ENCODE results near the gene FAM107B. TPM values are rescaled to one million over a fixed set of nuclear protein-coding genes. Genes with fewer than 3 reads are reported as not detected.

Gene FAM107B
- total and polyA plus RNA-seq, 2 donors (not counting 3 experiments of a cell fraction or from before 2014, with no cell fraction given): 39.2 to 176 TPM

DNA sequence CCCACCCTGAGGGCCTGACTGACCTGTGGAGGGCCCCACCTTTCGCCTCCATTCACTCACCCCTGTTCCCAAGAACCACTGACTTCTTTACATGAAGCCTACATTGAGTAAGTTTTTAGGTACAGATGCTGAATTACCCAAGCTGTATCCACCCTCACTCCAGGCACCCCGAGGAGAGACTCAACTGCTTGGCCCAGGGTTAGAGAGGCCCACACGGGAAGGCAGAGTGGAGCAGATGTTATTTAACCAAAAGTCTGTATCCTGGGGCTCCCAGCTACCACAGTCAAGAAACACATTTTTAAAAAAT lies 230.8 kb downstream of the FAM107B start:
- Histone ChIP-seq H2AFZ (ENCODE audit: low read depth, low read length) (no peak overlapping the region), H3K27ac (ENCODE audit: insufficient read depth, low read depth, low read length) (no peak overlapping the region), H3K9me3 (replicated peaks; ENCODE audit: control insufficient read depth, insufficient read depth, low read length) (no peaks in the 10 kb centered on the region), H3K9ac (replicated peaks; ENCODE audit: extremely low read depth, insufficient read depth, low read length) (no peak overlapping the region), H3K36me3 (ENCODE audit: control insufficient read depth in 2 of 2, extremely low read depth in 1 of 2, insufficient read depth in 2 of 2, low read length in 2 of 2) (peaks cover 16 to 23% of the 10 kb centered on the region in 2 experiments), H3K4me2 (ENCODE audit: insufficient read depth, low read length) (no peak overlapping the region), H3K79me2 (ENCODE audit: control insufficient read depth, insufficient read depth, low read length) (peaks cover 95% of the 10 kb centered on the region), H3K4me3 (replicated peaks in 1 of 3; ENCODE audit: insufficient read depth in 1 of 3, low read depth in 1 of 3, low read length in 3 of 3) (no peak overlapping the region), H3K4me1 (ENCODE audit: control insufficient read depth, extremely low read depth, insufficient read depth, low read length) (peaks cover 30% of the 10 kb centered on the region), H3K9me1 (replicated peaks; ENCODE audit: control insufficient read depth, extremely low read depth, insufficient read depth, low read length) (no peaks in the 10 kb centered on the region), H4K20me1 (replicated peaks; ENCODE audit: control insufficient read depth, extremely low read depth, insufficient read depth, low read length) (peaks cover 25% of the 10 kb centered on the region), H3K27me3 (ENCODE audit: control insufficient read depth in 2 of 2, insufficient read depth in 2 of 2, low read length in 2 of 2) (no peaks in the 10 kb centered on the region)
- POLR2A ChIA-PET: no interaction called here
- DNase-seq (ENCODE audit: low read depth, low spot score) (no peak), FAIRE-seq (no peak)
- dilution Hi-C loops (cut with MboI; ENCODE audit: extremely low pct_ligation_motif_present, low sequenced_read_pairs) (no loop called here), intact Hi-C loops (cut with micrococcal nuclease) (no loop called here)
- TF ChIP-seq POLR2AphosphoS5 (IDR thresholded peaks at IDR 0.05; ENCODE audit: insufficient read depth, low read depth, low read length) (no peak), JUN (IDR thresholded peaks at IDR 0.05; ENCODE audit: borderline replicate concordance, insufficient read depth, insufficient read length, low read depth) (no peak), GATA2 (IDR thresholded peaks at IDR 0.05; ENCODE audit: insufficient read depth, insufficient read length, low read depth, low read length) (no peak), MYC (IDR thresholded peaks at IDR 0.05; ENCODE audit: low read depth, low read length) (no peak), FOS (IDR thresholded peaks at IDR 0.05; ENCODE audit: borderline replicate concordance, insufficient read depth, low read length) (no peak), EZH2 (IDR thresholded peaks at IDR 0.05; ENCODE audit: borderline replicate concordance, low read depth, low read length, severe bottlenecking) (no peak), POLR2A (IDR thresholded peaks at IDR 0.05; ENCODE audit: low read depth, low read length) (no peak)
- TF ChIP-seq, protein P1, sequence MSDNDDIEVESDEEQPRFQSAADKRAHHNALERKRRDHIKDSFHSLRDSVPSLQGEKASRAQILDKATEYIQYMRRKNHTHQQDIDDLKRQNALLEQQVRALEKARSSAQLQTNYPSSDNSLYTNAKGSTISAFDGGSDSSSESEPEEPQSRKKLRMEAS (IDR thresholded peaks at IDR 0.05; ENCODE audit: insufficient read depth, insufficient read length): no peak
- TF ChIP-seq, protein P2, sequence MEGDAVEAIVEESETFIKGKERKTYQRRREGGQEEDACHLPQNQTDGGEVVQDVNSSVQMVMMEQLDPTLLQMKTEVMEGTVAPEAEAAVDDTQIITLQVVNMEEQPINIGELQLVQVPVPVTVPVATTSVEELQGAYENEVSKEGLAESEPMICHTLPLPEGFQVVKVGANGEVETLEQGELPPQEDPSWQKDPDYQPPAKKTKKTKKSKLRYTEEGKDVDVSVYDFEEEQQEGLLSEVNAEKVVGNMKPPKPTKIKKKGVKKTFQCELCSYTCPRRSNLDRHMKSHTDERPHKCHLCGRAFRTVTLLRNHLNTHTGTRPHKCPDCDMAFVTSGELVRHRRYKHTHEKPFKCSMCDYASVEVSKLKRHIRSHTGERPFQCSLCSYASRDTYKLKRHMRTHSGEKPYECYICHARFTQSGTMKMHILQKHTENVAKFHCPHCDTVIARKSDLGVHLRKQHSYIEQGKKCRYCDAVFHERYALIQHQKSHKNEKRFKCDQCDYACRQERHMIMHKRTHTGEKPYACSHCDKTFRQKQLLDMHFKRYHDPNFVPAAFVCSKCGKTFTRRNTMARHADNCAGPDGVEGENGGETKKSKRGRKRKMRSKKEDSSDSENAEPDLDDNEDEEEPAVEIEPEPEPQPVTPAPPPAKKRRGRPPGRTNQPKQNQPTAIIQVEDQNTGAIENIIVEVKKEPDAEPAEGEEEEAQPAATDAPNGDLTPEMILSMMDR (IDR thresholded peaks at IDR 0.05; ENCODE audit: extremely low read depth in 1 of 2, insufficient read depth in 1 of 2, low read depth in 1 of 2, low read length in 2 of 2): no peak
- no TSS peak for BruUV-seq (replicated peaks)
- CTCF ChIA-PET: interaction anchor here (0.7 to 1.4 kb wide), 6 partner anchors 9 to 281 kb away, joined by 3 to 6 read pairs (median 3); no protein-coding TSS in a partner anchor

All from endothelial cell of umbilical vein (primary cell).